Skeletal muscle satellite cell (primary cell): ENCODE data around the gene HIVEP3.
A peak's percentile ranks its signal among the peaks of the same experiment; 100 is the strongest.

Experiments
- H3K27me3 ChIP-seq: 2 replicates; pipeline ENCODE4 v1.7.0; 2013; ENCODE audit warnings: low read length; ENCODE audit not compliant: control insufficient read depth, insufficient read depth
- H3K36me3 ChIP-seq: 2 replicates; pipeline ENCODE4 v1.7.0; 2013; ENCODE audit warnings: mild to moderate bottlenecking, control low read depth, low read length; ENCODE audit not compliant: insufficient read depth
- H3K4me1 ChIP-seq: 2 replicates; pipeline ENCODE4 v1.7.0; 2013; ENCODE audit warnings: low read length; ENCODE audit not compliant: control insufficient read depth, insufficient read depth
- H3K4me2 ChIP-seq: 2 replicates; pipeline ENCODE4 v1.7.0; 2013; ENCODE audit warnings: mild to moderate bottlenecking, low read length
- H3K4me3 ChIP-seq: 2 replicates; pipeline ENCODE4 v1.7.0; 2013; ENCODE audit warnings: low read length
- H3K9ac ChIP-seq: 2 replicates; pipeline ENCODE4 v1.7.0; 2013; ENCODE audit warnings: mild to moderate bottlenecking, low read depth, low read length, moderate library complexity
- H3K9me3 ChIP-seq: replicated peaks from 2 replicates; pipeline ENCODE4 v1.7.0; 2013; ENCODE audit warnings: mild to moderate bottlenecking, control low read depth, low read length

Gene HIVEP3

GRCh38 chr1:41652384-41653265 is 266.1 kb downstream of the HIVEP3 start:
- Histone ChIP-seq H3K27me3 (no peaks in the 10 kb centered on the region), H3K4me2 (no peak overlapping the region), H3K9ac (no peak overlapping the region)

GRCh38 chr1:41650028-41650880 is 268.5 kb downstream of the HIVEP3 start:
- Histone ChIP-seq H3K4me1 (peaks cover 4% of the 10 kb centered on the region), H3K9ac (no peak overlapping the region), H3K4me2 (peak overlapping the region; percentile 47), H3K9me3 (no peaks in the 10 kb centered on the region), H3K27me3 (no peaks in the 10 kb centered on the region), H3K4me3 (no peak overlapping the region), H3K36me3 (no peaks in the 10 kb centered on the region)

More at GRCh38 chr1:41652384-41653265, 266.1 kb downstream of the HIVEP3 start:
- H3K4me3 ChIP-seq = no peak overlapping the region
- H3K36me3 ChIP-seq = no peaks in the 10 kb centered on the region
- no peaks in the 10 kb centered on the region for H3K9me3 ChIP-seq
- H3K4me1 ChIP-seq = peaks cover 4% of the 10 kb centered on the region

DNA sequence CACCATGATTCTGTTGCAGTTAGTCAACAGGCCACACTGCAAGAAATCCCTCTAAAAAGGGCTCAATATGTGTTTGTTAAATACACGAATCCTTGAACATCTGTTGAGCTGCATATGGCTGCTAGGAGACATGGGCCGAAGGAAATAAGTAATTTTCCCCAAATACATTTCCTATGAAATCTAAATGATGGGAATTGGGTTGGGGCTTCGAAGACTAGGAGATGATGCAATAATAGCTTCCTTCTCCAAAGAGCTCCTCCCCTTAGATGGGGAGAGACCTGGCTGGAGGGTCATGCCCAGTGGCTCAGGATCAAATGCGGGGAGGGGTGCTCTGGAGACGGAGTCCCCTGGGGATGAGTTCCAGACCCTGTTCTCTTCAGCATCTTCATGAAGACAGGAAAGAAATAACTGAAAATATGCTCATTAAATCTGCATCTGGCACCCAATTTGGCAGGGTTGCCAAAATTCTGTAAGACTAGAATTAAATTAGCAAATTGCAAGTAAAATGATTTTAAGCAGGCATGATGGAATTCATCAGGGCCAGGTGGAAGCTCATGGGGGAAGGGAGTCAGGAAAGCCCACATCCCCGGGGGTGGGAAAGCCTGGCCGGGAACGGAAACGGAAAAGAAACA is 269.2 kb downstream of the HIVEP3 start:
- Histone ChIP-seq H3K36me3 (no peaks in the 10 kb centered on the region), H3K27me3 (no peaks in the 10 kb centered on the region), H3K9ac (no peak overlapping the region), H3K9me3 (no peaks in the 10 kb centered on the region), H3K4me2 (peak overlapping the region; percentile 47), H3K4me3 (no peak overlapping the region), H3K4me1 (peaks cover 4% of the 10 kb centered on the region)

- H3K4me2 ChIP-seq = no peak overlapping the region
- H3K9ac ChIP-seq = no peak overlapping the region
- peaks cover 4% of the 10 kb centered on the region for H3K4me1 ChIP-seq
- no peaks in the 10 kb centered on the region for H3K27me3 ChIP-seq
- H3K4me3 ChIP-seq = no peak overlapping the region
- H3K36me3 ChIP-seq = no peaks in the 10 kb centered on the region
- no peaks in the 10 kb centered on the region for H3K9me3 ChIP-seq
Observed at GRCh38 chr1:41648844-41649243, 269.9 kb downstream of the HIVEP3 start.

DNA sequence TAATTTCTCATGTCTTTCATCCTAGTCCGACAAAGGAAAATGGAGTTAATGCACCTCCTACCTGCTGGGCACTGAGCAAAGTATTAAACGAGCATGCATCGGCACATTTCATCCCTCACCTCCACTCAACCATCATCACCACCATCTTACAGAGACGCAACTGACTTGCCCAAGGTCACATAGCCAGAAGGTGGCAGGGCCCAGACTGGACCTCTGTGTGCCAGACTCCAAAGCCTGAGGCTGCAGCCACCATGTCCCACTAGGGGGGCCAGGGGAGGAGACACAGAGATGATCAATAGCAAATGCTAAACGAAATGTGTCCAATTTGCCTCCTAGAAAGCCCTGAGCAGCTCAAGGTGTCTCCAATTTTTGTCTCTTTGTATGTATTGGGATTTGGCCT is 270.5 kb downstream of the HIVEP3 start:
- Histone ChIP-seq H3K27me3 (no peaks in the 10 kb centered on the region), H3K36me3 (no peaks in the 10 kb centered on the region), H3K9me3 (no peaks in the 10 kb centered on the region), H3K4me2 (no peak overlapping the region), H3K4me1 (peaks cover 4% of the 10 kb centered on the region), H3K4me3 (no peak overlapping the region), H3K9ac (no peak overlapping the region)

DNA sequence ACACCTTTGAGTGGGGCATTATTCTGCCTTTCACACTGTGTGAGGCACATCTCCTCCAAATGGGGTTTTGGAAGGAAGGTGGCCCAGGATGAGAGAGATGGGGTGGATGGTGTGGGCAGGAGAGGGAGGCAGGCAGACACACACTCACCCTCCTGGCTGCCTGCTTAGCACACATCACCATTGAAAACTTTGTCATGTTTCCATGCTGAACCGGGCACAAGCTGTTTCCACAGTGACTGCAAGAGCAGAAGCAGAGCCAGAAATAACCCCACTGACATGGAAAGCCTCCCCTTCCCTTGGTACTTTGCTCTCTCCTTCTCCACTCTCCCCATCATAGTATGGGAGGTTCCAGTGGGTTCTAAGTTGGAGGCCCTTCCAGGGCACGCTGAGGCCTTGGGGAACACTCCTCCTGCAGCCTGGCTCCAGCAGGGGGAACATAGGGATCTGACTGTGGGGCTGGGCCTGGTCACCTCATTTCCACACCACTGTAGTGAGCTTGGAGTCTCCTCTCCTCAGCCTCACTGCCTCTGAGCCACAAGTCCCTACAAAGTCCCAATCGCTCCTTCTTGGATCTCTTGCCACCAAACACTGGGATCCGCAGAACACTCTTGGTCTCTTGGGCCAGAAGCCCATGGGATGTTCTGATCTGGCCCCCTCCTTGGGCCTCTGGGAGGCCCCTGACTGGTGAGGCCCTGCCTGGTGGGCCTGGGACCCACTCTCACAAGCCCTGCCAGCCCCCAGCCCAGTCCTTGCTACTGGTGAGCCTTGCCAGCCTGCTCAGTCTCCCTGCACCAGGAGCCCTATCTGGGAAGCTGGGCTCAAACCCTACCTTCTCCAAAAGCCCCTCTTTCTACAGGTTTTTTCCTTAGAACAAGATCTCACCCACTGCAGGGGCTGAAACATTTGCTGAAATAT is 271.2 kb downstream of the HIVEP3 start:
- Histone ChIP-seq H3K9ac (no peak overlapping the region), H3K4me1 (peaks cover 4% of the 10 kb centered on the region), H3K4me2 (no peak overlapping the region), H3K36me3 (no peaks in the 10 kb centered on the region), H3K27me3 (no peaks in the 10 kb centered on the region), H3K9me3 (no peaks in the 10 kb centered on the region), H3K4me3 (no peak overlapping the region)

- H3K9me3 ChIP-seq = no peaks in the 10 kb centered on the region
- no peak overlapping the region for H3K9ac ChIP-seq
- H3K4me3 ChIP-seq = no peak overlapping the region
- H3K27me3 ChIP-seq = no peaks in the 10 kb centered on the region
- H3K36me3 ChIP-seq = no peaks in the 10 kb centered on the region
- no peak overlapping the region for H3K4me2 ChIP-seq
- H3K4me1 ChIP-seq = peaks cover 4% of the 10 kb centered on the region
Observed at GRCh38 chr1:41646186-41646585, 272.5 kb downstream of the HIVEP3 start.

- H3K4me3 ChIP-seq = no peak overlapping the region
- peaks cover 4% of the 10 kb centered on the region for H3K4me1 ChIP-seq
- no peaks in the 10 kb centered on the region for H3K27me3 ChIP-seq
- H3K4me2 ChIP-seq = no peak overlapping the region
- no peak overlapping the region for H3K9ac ChIP-seq
- H3K9me3 ChIP-seq = no peaks in the 10 kb centered on the region
- H3K36me3 ChIP-seq = no peaks in the 10 kb centered on the region
Observed at GRCh38 chr1:41645062-41645461, 273.7 kb downstream of the HIVEP3 start.

DNA sequence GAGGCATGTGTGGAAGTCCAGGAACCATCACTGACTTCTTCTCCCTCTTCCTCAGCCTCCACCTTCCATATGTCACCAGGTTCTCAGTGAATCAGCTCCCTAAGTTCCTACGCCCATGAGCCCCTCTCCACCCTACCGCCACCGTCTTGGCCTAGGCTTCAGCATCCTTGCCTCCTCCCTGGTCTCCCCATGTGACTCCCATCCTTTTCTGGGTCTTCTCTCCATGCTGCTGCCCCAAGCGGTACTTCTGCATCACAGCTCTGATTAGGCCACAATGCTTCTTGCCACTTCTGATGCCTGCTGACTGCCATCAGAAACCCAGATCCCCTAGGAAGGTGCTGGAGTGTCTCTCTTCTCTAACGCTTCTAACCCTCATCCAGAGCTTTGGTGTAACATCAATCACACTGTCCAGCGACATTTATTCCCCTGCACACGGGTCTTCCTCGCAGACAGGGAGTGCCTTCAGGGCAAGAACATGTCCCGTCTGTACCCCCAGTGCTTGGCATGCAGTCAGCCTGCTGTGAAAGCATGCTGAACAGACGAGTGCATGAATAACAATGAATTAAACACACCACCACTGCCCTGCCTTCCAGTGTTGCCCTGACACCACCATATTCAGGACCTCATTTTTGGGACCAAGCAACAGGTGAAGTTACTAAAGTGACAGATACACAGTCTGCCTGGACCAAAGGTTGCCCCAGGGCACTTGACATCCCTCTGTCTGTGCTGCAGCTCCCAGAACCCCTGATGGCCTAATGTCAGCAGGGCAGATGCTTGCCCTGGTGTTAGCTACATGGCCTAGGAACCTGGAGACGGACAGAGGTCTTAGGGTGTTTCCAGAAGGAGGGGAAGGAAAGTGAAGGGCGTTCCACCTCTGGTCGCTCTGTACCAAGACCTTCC is 275.6 kb downstream of the HIVEP3 start:
- Histone ChIP-seq H3K4me3 (no peak overlapping the region), H3K36me3 (no peaks in the 10 kb centered on the region), H3K27me3 (no peaks in the 10 kb centered on the region), H3K9ac (no peak overlapping the region), H3K4me1 (peaks cover 17% of the 10 kb centered on the region), H3K4me2 (no peak overlapping the region), H3K9me3 (no peaks in the 10 kb centered on the region)

GRCh38 chr1:41641941-41642527 is 276.7 kb downstream of the HIVEP3 start:
- no peaks in the 10 kb centered on the region for H3K9me3 ChIP-seq
- no peaks in the 10 kb centered on the region for H3K27me3 ChIP-seq
- H3K36me3 ChIP-seq = no peaks in the 10 kb centered on the region

More at GRCh38 chr1:41641941-41642527, 276.7 kb downstream of the HIVEP3 start:
- Histone ChIP-seq H3K4me3 (no peak overlapping the region), H3K4me1 (peaks cover 17% of the 10 kb centered on the region), H3K4me2 (no peak overlapping the region), H3K9ac (no peak overlapping the region)
